Adipocyte (in vitro differentiated cells): Measurements from ENCODE around the gene MCEMP1.

Experiments used
- DNase-seq: peaks from one replicate; pipeline ENCODE4 v3.0.0-alpha.2; 2015; ENCODE audit warnings: low read depth
- H3K27me3 ChIP-seq: replicated peaks from 2 replicates; pipeline ENCODE4 v1.7.0; 2013; ENCODE audit warnings: mild to moderate bottlenecking, low read length, moderate library complexity; ENCODE audit not compliant: control insufficient read depth, insufficient read depth
- H3K36me3 ChIP-seq: 2 replicates; pipeline ENCODE4 v1.7.0; 2013; ENCODE audit warnings: low read length, mild to moderate bottlenecking, moderate library complexity; ENCODE audit not compliant: control insufficient read depth, insufficient read depth, severe bottlenecking
- H3K4me1 ChIP-seq: 2 replicates; pipeline ENCODE4 v1.7.0; 2013; ENCODE audit warnings: mild to moderate bottlenecking, low read length, moderate library complexity; ENCODE audit not compliant: control insufficient read depth, insufficient read depth
- H3K4me3 ChIP-seq: 2 replicates; pipeline ENCODE4 v1.7.0; 2013; ENCODE audit warnings: mild to moderate bottlenecking, low read length, moderate library complexity
- H3K9ac ChIP-seq: 2 replicates; pipeline ENCODE4 v1.7.0; 2013; ENCODE audit warnings: mild to moderate bottlenecking, low read length, moderate library complexity
- H3K9me3 ChIP-seq: 2 replicates; pipeline ENCODE4 v1.7.0; 2013; ENCODE audit warnings: mild to moderate bottlenecking, low read length, moderate library complexity; ENCODE audit not compliant: control insufficient read depth

MCEMP1 gene

DNA sequence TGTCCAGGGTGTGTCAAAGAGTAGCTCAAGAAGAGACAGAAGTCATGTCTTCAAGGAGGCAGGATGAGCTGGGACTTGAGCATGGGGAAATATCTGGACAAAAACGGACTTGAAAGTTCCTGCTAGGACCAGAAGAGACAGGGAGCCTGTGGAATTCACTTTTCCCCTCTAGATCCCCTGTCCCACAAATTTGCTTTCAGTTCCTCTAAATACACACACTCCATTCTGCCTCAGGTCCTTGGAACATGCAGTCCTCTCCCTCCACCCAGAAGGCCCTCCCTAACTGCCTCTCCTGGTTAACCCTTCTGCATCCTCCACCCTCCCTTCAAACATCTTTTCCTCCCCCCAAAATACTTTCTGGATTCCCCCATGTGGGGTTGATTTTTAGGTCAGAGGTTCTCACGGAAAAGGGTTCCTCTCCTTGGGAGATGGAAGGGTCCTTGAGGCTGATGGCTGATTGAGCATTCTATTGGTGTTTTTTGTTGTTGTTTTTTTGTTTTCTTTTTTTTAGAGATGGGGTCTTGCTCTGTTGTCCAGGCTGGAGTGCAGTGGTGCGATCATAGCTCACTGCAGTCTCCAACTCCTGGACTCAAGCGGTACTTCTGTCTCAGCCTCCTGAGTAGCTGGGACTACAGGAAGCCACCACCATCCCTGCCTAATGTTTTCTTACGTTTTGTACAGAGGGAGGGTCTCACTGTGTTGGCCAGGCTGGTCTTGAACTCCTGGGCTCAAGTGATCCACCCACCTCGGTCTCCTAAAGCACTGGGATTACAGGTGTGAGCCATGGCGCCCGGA, 14.9 kb upstream of the MCEMP1 start:
- Histone ChIP-seq H3K36me3 (no peaks in the 10 kb centered on the region), H3K27me3 (peaks cover 37% of the 10 kb centered on the region), H3K9me3 (no peaks in the 10 kb centered on the region), H3K9ac (no peak overlapping the region), H3K4me3 (no peak overlapping the region), H3K4me1 (peaks cover 4% of the 10 kb centered on the region)
- no peak for DNase-seq

- Histone ChIP-seq H3K27me3 (peaks cover 38% of the 10 kb centered on the region), H3K36me3 (no peaks in the 10 kb centered on the region), H3K4me1 (no peaks in the 10 kb centered on the region), H3K9me3 (no peaks in the 10 kb centered on the region), H3K4me3 (no peak overlapping the region), H3K9ac (no peak overlapping the region)
- no peak for DNase-seq
These were observed 14.2 kb upstream of the MCEMP1 start for GRCh38 chr19:7662657-7663056.

DNA sequence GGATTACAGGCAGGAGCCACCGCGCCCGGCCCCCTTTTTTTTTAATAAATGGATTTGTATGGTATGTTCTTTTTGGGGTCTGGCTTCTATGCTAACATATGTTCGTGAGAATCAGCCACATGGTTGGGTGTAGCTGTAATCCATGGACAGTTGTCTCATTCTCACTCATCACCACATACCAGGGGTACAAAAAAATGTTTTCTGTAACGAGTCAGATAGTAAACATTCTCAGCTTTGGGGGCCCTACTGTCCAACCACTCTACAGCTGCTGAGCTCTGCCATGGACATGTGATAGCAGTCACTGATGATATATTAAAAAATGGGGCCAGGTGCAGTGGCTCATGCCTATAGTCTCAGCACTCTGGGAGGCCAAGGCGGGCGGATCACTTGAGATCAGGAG, 13.2 kb upstream of the MCEMP1 start:
- Histone ChIP-seq H3K27me3 (peaks cover 33% of the 10 kb centered on the region), H3K9ac (no peak overlapping the region), H3K36me3 (no peaks in the 10 kb centered on the region), H3K4me1 (no peaks in the 10 kb centered on the region), H3K4me3 (no peak overlapping the region), H3K9me3 (no peaks in the 10 kb centered on the region)
- DNase-seq = no peak

- Histone ChIP-seq H3K4me3 (no peak overlapping the region), H3K9me3 (no peaks in the 10 kb centered on the region), H3K4me1 (no peaks in the 10 kb centered on the region), H3K9ac (no peak overlapping the region), H3K36me3 (no peaks in the 10 kb centered on the region), H3K27me3 (peaks cover 40% of the 10 kb centered on the region)
- peak; percentile 89 for DNase-seq
These were observed 11.8 kb upstream of the MCEMP1 start for GRCh38 chr19:7665076-7665475.

GRCh38 chr19:7668842-7669241, 8.0 kb upstream of the MCEMP1 start, which contains the start of gene RETN:
Gene RETN, plus strand, starts transcription at chr19:7669049. Its CDS starts 278 bp downstream, at chr19:7669327.
- Histone ChIP-seq H3K4me1 (no peaks in the 10 kb centered on the region), H3K4me3 (no peak within 1 kb of the TSS), H3K9me3 (peaks cover 10% of the 10 kb centered on the region), H3K9ac (no peak within 1 kb of the TSS), H3K36me3 (no peaks in the 10 kb centered on the region), H3K27me3 (peaks cover 39% of the 10 kb centered on the region)
- DNase-seq = no peak

GRCh38 chr19:7669641-7670040, 7.2 kb upstream of the MCEMP1 start:
- Histone ChIP-seq H3K4me1 (no peaks in the 10 kb centered on the region), H3K9me3 (peaks cover 12% of the 10 kb centered on the region), H3K36me3 (no peaks in the 10 kb centered on the region), H3K27me3 (peaks cover 35% of the 10 kb centered on the region), H3K4me3 (no peak overlapping the region), H3K9ac (no peak overlapping the region)
- DNase-seq = no peak

GRCh38 chr19:7670150-7670783, 6.6 kb upstream of the MCEMP1 start:
- Histone ChIP-seq H3K27me3 (peaks cover 35% of the 10 kb centered on the region), H3K9ac (no peak overlapping the region), H3K4me3 (no peak overlapping the region), H3K9me3 (peaks cover 12% of the 10 kb centered on the region), H3K4me1 (no peaks in the 10 kb centered on the region), H3K36me3 (no peaks in the 10 kb centered on the region)
- peak; percentile 36 for DNase-seq

GRCh38 chr19:7670790-7671189, 6.1 kb upstream of the MCEMP1 start:
- DNase-seq = no peak
- H3K36me3 ChIP-seq = no peaks in the 10 kb centered on the region
- H3K4me1 ChIP-seq = no peaks in the 10 kb centered on the region
- H3K9me3 ChIP-seq = peaks cover 12% of the 10 kb centered on the region
- H3K4me3 ChIP-seq = no peak overlapping the region
- no peak overlapping the region for H3K9ac ChIP-seq
- peaks cover 34% of the 10 kb centered on the region for H3K27me3 ChIP-seq

DNA sequence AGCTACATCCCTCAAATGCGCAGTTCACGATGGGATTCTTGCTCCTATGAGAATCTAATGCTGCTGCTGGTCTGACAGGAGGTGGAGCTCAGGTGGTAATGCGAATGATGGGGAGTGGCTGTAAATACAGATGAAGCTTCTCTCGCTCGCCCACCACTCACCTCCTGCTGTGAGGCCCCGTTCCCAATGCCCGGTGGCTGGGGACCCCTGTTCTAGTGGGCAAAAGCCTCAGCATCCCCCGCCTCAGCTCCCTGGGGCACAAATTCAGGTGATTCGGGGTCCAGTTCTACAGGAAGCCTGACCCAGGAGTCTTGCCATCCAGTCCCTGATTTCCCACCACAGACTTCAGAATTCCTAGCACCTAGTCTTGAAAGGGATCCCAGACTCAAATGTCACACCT, 4.4 kb upstream of the MCEMP1 start:
- no peak for DNase-seq
- H3K4me3 ChIP-seq = no peak overlapping the region
- peaks cover 12% of the 10 kb centered on the region for H3K9me3 ChIP-seq
- H3K27me3 ChIP-seq = peaks cover 43% of the 10 kb centered on the region
- no peaks in the 10 kb centered on the region for H3K36me3 ChIP-seq
- H3K4me1 ChIP-seq = no peaks in the 10 kb centered on the region
- H3K9ac ChIP-seq = no peak overlapping the region

DNA sequence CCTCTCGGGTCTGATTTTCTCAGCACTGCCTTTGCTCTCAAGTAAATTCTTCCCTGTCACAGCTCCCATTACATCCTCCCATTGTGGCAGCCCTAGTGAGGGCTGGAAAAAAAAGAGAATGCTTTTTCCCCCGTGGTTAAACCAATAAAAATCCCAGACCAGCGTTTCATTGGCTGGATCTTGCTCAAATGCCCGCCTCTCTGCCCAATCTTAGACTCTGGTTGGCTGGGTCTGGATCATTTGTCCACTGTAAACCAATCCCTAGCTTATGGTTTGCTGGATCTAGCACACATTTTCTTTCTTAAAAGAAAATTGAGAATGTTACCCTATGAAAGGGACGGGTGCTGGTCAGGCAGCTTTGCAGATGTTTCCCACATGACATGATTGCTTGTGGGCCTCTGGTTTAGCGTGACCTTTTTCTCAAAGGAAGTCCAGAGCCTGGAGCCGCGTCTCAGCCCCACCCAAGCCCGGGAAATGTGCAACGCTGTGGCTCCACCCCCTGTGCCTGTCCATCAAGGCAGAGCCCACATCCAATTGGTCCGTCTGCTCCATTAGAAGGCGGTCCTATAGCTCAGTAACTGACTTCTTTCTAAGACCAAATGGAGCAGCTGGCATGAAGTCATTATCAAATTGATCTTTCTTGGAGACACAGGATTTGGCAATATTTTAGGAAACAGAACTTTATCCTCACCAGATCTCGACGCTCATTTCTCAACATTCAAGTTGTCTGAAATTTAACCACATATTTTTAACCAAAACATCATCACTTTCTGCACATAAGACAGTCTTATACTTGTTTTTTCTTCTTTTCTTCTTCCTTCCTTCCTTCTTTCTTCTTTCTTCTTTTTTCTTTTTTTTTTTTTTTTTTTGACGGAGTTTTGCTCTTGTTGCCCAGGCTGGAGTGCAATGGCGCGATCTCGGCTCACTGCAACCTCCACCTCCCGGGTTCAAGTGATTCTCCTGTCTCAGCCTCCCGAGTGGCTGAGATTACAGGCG, 2.6 kb upstream of the MCEMP1 start:
- Histone ChIP-seq H3K9me3 (peaks cover 12% of the 10 kb centered on the region), H3K4me3 (peak overlapping the region; percentile 16), H3K4me1 (no peaks in the 10 kb centered on the region), H3K36me3 (no peaks in the 10 kb centered on the region), H3K9ac (no peak overlapping the region), H3K27me3 (peaks cover 48% of the 10 kb centered on the region)
- DNase-seq = peak; percentile 84

GRCh38 chr19:7676376-7676775, 514 bp upstream of the MCEMP1 start:
- H3K4me1 ChIP-seq = no peaks in the 10 kb centered on the region
- no peak overlapping the region for H3K9ac ChIP-seq
- H3K27me3 ChIP-seq = peaks cover 43% of the 10 kb centered on the region
- no peak for DNase-seq
- H3K36me3 ChIP-seq = no peaks in the 10 kb centered on the region
- H3K4me3 ChIP-seq = no peak overlapping the region
- peaks cover 12% of the 10 kb centered on the region for H3K9me3 ChIP-seq
